GM12864 (cell line): ENCODE results near the gene EPS8.

Source experiments
- DNase-seq: peaks from one replicate; pipeline ENCODE4 v3.0.0-alpha.2; 2011; ENCODE audit warnings: low read depth
- H3K4me3 ChIP-seq: 2 replicates; pipeline ENCODE4 v1.5.1; 2011; ENCODE audit warnings: mild to moderate bottlenecking, low read depth, low read length, control low read depth
- TF ChIP-seq, protein P1 (sequence below): IDR thresholded peaks from 2 replicates; pipeline ENCODE4 v1.5.1; 2011; ENCODE audit warnings: low read depth, mild to moderate bottlenecking, moderate library complexity, low read length, control low read depth, inconsistent platforms; ENCODE audit errors: missing control alignments

The EPS8 gene

GRCh38 chr12:15829255-15829654 lies 40.1 kb upstream of the EPS8 start:
- DNase-seq, result no peak
- TF ChIP-seq, protein P1, sequence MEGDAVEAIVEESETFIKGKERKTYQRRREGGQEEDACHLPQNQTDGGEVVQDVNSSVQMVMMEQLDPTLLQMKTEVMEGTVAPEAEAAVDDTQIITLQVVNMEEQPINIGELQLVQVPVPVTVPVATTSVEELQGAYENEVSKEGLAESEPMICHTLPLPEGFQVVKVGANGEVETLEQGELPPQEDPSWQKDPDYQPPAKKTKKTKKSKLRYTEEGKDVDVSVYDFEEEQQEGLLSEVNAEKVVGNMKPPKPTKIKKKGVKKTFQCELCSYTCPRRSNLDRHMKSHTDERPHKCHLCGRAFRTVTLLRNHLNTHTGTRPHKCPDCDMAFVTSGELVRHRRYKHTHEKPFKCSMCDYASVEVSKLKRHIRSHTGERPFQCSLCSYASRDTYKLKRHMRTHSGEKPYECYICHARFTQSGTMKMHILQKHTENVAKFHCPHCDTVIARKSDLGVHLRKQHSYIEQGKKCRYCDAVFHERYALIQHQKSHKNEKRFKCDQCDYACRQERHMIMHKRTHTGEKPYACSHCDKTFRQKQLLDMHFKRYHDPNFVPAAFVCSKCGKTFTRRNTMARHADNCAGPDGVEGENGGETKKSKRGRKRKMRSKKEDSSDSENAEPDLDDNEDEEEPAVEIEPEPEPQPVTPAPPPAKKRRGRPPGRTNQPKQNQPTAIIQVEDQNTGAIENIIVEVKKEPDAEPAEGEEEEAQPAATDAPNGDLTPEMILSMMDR, result no peak

DNA sequence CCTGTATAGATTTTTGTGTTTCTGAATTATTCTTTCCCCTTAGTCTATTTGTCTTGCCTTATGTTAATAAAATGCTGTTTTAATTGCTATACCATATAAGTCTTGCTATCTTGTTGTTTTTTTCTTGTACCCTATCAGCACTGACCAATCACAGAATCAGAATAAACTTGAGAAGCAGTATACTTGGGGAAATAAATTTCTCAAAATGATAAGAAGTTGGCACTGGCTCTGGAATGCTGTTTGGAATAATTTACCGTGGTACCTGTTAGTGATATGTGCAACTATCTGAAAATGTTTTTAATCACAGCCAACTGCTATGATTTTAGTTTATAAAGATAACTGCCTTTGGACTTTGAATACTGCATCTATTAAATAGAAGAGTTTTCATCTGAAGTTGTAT lies 37.9 kb upstream of the EPS8 start:
- H3K4me3 ChIP-seq, result no peak overlapping the region
- TF ChIP-seq, protein P1, result no peak
- DNase-seq, result no peak

More at GRCh38 chr12:15829255-15829654, 40.1 kb upstream of the EPS8 start:
- no peak overlapping the region for H3K4me3 ChIP-seq

DNA sequence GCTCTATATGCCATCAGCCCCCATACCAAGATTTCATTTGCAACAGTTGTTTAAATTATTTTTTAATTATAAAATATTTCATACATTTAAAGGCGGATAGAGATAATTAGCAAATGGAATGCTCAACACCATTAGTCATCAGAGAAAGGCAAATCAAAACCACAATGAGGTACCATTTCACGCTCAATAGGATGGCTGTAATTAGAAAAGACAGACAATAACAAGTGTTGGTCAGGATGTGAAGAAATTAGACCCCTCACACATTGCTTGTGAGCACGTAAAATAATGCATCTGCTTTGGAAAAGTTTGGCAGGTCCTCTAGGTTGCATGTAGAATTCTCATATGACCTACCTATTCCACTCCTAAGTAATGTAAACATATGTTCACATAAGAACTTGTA lies 35.3 kb upstream of the EPS8 start:
- no peak overlapping the region for H3K4me3 ChIP-seq
- no peak for DNase-seq
- TF ChIP-seq, protein P1, result no peak

DNA sequence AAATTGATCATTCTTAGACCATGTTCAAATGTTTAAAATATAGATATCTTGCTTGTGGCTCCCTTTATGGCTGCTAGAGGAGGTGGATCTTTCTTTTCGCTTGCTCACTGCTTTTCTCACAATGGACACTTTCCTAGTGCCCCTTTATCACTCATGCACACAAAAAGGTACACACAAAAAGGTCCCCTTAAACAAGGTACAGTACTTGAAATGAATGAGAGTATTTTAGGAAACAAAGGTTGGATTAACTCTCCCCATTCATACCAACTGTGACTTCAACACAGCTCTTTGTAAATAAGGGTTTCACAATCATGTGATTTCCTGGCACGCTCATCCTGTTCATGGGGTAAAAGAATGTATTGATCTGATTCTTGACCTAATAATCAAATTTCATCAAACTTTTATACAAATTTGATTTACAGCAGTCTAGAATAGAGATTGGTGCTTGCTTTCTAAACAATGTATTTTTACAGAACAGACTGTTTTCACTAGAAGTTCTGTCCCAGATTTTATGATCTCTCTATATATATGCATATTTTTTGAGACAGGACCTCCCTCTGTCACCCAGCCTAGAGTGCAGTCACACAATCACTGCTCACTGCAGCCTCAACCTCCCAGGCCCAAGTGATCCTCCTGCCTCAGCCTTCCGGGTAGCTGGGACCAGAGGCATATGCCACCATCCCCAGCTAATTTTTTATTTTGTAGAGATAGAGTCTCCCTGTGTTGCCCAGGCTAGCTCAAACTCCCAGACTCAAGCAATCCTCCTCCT lies 34.4 kb upstream of the EPS8 start:
- TF ChIP-seq, protein P1, result no peak
- no peak overlapping the region for H3K4me3 ChIP-seq
- no peak for DNase-seq

DNA sequence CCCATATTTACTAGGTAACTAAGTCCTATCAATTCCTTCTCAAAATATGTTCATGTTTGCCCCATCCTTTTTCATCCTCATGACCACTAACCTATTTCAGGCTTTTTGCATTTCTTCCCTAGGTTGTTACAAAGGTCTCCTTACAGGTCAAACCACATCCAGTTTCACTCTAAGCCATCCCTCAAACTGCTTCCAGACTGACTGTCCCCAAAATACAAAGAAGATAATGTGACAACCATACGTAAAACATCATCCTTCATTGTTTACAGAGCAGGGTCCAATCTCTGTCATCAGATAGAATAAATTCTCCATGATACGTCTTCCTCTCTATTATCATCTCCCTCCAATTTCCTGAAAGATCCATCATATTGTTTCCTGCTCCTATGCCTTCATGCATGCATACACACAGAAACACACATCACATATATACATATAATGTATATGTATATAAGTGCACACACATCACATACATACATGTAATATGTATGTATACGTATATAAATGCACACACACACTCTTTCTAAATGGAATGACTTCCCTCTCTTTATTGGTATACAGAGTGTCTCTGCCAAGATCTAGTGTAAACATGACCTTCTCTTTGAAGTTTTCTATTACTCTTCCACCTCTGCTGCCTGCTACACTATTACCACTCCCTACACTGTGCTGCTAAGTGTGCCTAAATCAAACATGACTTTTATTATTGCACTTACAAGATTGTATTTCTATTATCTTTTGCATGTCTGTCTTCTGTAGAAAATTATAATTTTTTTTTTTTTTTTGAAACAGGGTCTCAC lies 30.7 kb upstream of the EPS8 start:
- no peak overlapping the region for H3K4me3 ChIP-seq
- no peak for DNase-seq
- TF ChIP-seq, protein P1, result no peak

DNA sequence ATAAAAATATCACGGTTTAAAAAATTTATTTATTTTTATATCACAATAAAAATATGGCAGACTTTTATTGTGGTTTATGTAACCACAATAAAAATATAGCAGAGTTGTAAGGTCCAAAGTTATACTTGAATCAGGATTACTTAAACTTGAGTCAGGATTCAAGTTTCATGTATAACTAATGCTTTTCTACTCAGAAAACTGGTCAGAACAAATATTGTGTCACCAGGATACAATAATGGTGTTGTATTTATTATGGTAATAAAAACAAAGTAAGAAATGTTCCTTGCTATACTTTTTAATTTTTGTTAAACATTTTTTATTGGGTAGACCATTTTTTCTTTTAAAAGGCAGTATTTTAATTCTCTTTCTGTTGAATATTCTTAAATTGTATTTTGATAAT lies 29.2 kb upstream of the EPS8 start:
- DNase-seq, result no peak
- TF ChIP-seq, protein P1, result no peak
- H3K4me3 ChIP-seq, result no peak overlapping the region
